ENCODE measurements around the gene BTBD2.

- 0 out of 4 replicates have a peak, but pooled peaks of 1 of the 2 experiments have one; percentile 25 for TF ChIP-seq HMGXB4 (CRISPR knock-in tag; IDR thresholded peaks at IDR 0.05; ENCODE audit: borderline replicate concordance in 1 of 2, low read depth in 1 of 2)
- no peak for TF ChIP-seq ZNF607 (CRISPR knock-in tag; IDR thresholded peaks at IDR 0.05; ENCODE audit: borderline replicate concordance)
- TF ChIP-seq TMF1 (CRISPR knock-in tag; IDR thresholded peaks at IDR 0.05; ENCODE audit: low read depth), result no peak
Observed at GRCh38 chr19:2064788-2065524, 49.4 kb upstream of the BTBD2 start.

Data from HepG2 (cell line).